Heart left ventricle (tissue), 16 donors: Measurements from ENCODE around the gene LPCAT4. TPM values are rescaled to one million over a fixed set of nuclear protein-coding genes. Genes with fewer than 3 reads are reported as not detected.

ENCODE experiments used
- ATAC-seq, 4 donors: fragments of 200-7000 bp; cut with Tn5 transposase; one replicate each; pipeline ENCODE4 v1.9.1; 2020 to 2022; ENCODE audit warnings: moderate library complexity in 4 of 4, mild to moderate bottlenecking in 3 of 4, moderate number of reproducible peaks in 1 of 4
- DNase-seq, 5 donors: peaks; one replicate each; pipeline ENCODE4 v3.0.0-alpha.2; 2020
- H3K27ac ChIP-seq, 12 donors: fragments of 200-600 bp; sonication (generic) in 4 of 12; one replicate each; pipeline versions ENCODE4 v1.5.0 to v1.8.0; 2016 to 2022; ENCODE audit warnings: mild to moderate bottlenecking in 2 of 12
- H3K27me3 ChIP-seq, 9 donors: fragments of 200-600 bp; sonication (generic) in 2 of 9; one replicate each; pipeline versions ENCODE4 v1.5.1 to v1.8.0; 2016 to 2022; ENCODE audit warnings: mild to moderate bottlenecking in 3 of 9
- H3K36me3 ChIP-seq, 9 donors: fragments of 200-600 bp; sonication (generic) in 2 of 9; one replicate each; pipeline versions ENCODE4 v1.5.0 to v1.8.0; 2018 to 2022; ENCODE audit warnings: mild to moderate bottlenecking in 2 of 9
- H3K4me1 ChIP-seq, 12 donors: fragments of 200-600 bp; sonication (generic) in 4 of 12; one replicate each; pipeline versions ENCODE4 v1.5.0 to v1.8.0; 2016 to 2022; ENCODE audit warnings: mild to moderate bottlenecking in 3 of 12
- H3K4me3 ChIP-seq, 12 donors: fragments of 200-600 bp; sonication (generic) in 4 of 12; one replicate each; pipeline versions ENCODE4 v1.5.0 to v1.8.0; 2017 to 2022; ENCODE audit warnings: mild to moderate bottlenecking in 9 of 12, moderate library complexity in 4 of 12
- H3K9me3 ChIP-seq, 12 donors: fragments of 200-600 bp; sonication (generic) in 4 of 12; one replicate each; pipeline versions ENCODE4 v1.5.0 to v1.8.0; 2016 to 2022; ENCODE audit warnings: mild to moderate bottlenecking in 1 of 12
- CTCF ChIP-seq, 12 donors: fragments of 200-600 bp; sonication (generic) in 4 of 12; IDR thresholded peaks; one replicate each; pipeline versions ENCODE4 v1.5.0 to v1.8.0; 2018 to 2022; ENCODE audit warnings: antibody characterized with exemption in 12 of 12, mild to moderate bottlenecking in 5 of 12
- POLR2A ChIP-seq, 2 donors: fragments of 450-650 bp; IDR thresholded peaks; one replicate each; pipeline ENCODE4 v1.6.1; 2017; ENCODE audit warnings: antibody characterized with exemption in 2 of 2, mild to moderate bottlenecking in 2 of 2, moderate library complexity in 2 of 2
- WGBS, 4 donors: extraction: QIAGEN DNeasy Blood & Tissue Kit in 2 of 4; methylation state at CpG; one replicate each; pipeline versions ENCODE4 v1.1.5 to v1.1.7; 2013 to 2018; 5-methylcytosine and 5-hydroxymethylcytosine counted together
- intact Hi-C, 10 donors: fragments of 100-400 bp; cut with DNase I; formaldehyde crosslinking; loops; one replicate each; pipeline versions ENCODE4 v1.11.1 to v1.14.2; 2022
- polyA plus RNA-seq, 2 donors: library from polyadenylated mRNA; stranded (reverse); fragments of 200-250 nt; gene quantifications; one replicate each; pipeline ENCODE4 v1.2.3, GENCODE V29; 2013
- total RNA-seq, 9 donors: library from RNA; depleted of rRNA in 2 of 9; stranded (reverse); fragments of >200 nt in 2 of 9; fragmentation: NEBNext Ultra II Directional in 3 of 9; extraction: Animal tissue kit (Norgen Biotek cat#: 25700) in 3 of 9; gene quantifications; one replicate each; pipeline versions ENCODE4 v1.1.0 to v1.2.4, GENCODE V29; 2016 to 2023
- donor health status: ischemic (EF 13 %, LVEDD 7.1; RV severe dilation, severe dysfunction).
- donor health status: healthy with polysubstance abuse.
- donor health status: DM: no; HTN: yes; CAD: no.
- donor health status: DM: no; HTN: no; CAD: no.
- donor health status: ischemic (EF 25% LVEDD 6.9; RV normal size, moderate dysfunction).
- donor health status: ischemic (EF 25% LVEDD 5.7; RV mildly dilated, moderate dysfunction).
- donor health status: healthy.
- donor health status: DM: yes; HTN: yes; CAD: no.
- donor health status: ischemic (EF 35%, LVEDD 5.7; RV mildly dilated, moderate dysfunction).
- donor health status: nonischemic (EF 11% LVEDD 7.7; RV severe dilation, severe dysfunction).
- donor health status: DM: yes; HTN: yes; CAD: no.
- donor health status: PGD.
- donor health status: ischemic (EF 29% LVEDD 5.4; RV normal size, mild dysfunction).
- donor health status: nonischemic (EF 23%, LVEDD 6.1; RV moderate dilation, normal function).

The LPCAT4 gene
- total and polyA plus RNA-seq, 11 donors, result 9.8 to 80.0 (median 44.8) TPM

GRCh38 chr15:34358367-34358766 lies 8.6 kb downstream of the LPCAT4 start:
- Histone ChIP-seq H3K9me3 (no peaks in the 10 kb centered on the region), H3K4me1 (no peaks in the 10 kb centered on the region), H3K36me3 (peaks cover 0 to 80% (median 64%) of the 10 kb centered on the region in 9 donors), H3K27me3 (no peaks in the 10 kb centered on the region), H3K27ac (no peak overlapping the region), H3K4me3 (no peak overlapping the region)
- DNase-seq (no peak), ATAC-seq (no peak)
- 72 to 80% (median 75%) methylated on average over 3 of the region's 3 CpGs for WGBS, 4 donors
- intact Hi-C loops, result loop anchor here in 1 of 10 donors (5.0 kb wide), 1 partner anchor 116 kb away; no protein-coding TSS in a partner anchor
- TF ChIP-seq CTCF (IDR thresholded peaks at IDR 0.05), result no peak
- TF ChIP-seq POLR2A (IDR thresholded peaks at IDR 0.05), result no peak

GRCh38 chr15:34357653-34358052 lies 9.3 kb downstream of the LPCAT4 start:
- no peak overlapping the region for H3K4me3 ChIP-seq
- 90 to 100% (median 91%) methylated on average over 1 of the region's 1 CpG for WGBS, 4 donors
- no peak for ATAC-seq
- intact Hi-C loops, result loop anchor here in 1 of 10 donors (5.0 kb wide), 1 partner anchor 115 kb away; no protein-coding TSS in a partner anchor
- no peaks in the 10 kb centered on the region for H3K27me3 ChIP-seq
- DNase-seq, result no peak
- TF ChIP-seq CTCF (IDR thresholded peaks at IDR 0.05) (no peak), POLR2A (IDR thresholded peaks at IDR 0.05) (no peak)
- H3K9me3 ChIP-seq, result no peaks in the 10 kb centered on the region
- peaks cover 0 to 73% (median 61%) of the 10 kb centered on the region in 9 donors for H3K36me3 ChIP-seq
- no peak overlapping the region for H3K27ac ChIP-seq
- no peaks in the 10 kb centered on the region for H3K4me1 ChIP-seq

- DNase-seq, result no peak
- Histone ChIP-seq H3K9me3 (no peaks in the 10 kb centered on the region), H3K4me1 (no peaks in the 10 kb centered on the region), H3K27ac (no peak overlapping the region), H3K36me3 (peaks cover 0 to 51% (median 37%) of the 10 kb centered on the region in 9 donors), H3K27me3 (no peaks in the 10 kb centered on the region), H3K4me3 (no peak overlapping the region)
- TF ChIP-seq POLR2A (IDR thresholded peaks at IDR 0.05), result no peak
- no peak for TF ChIP-seq CTCF (IDR thresholded peaks at IDR 0.05)
- no peak for ATAC-seq
- intact Hi-C loops, result loop anchor here in 1 of 10 donors (5.0 kb wide), 1 partner anchor 113 kb away; no protein-coding TSS in a partner anchor
- WGBS, 4 donors, result 91 to 94% (median 92%) methylated on average over 9 of the region's 9 CpGs
These were observed 11.8 kb downstream of the LPCAT4 start for GRCh38 chr15:34355241-34355640.

GRCh38 chr15:34354286-34354685 lies 12.7 kb downstream of the LPCAT4 start:
- H3K27me3 ChIP-seq, result no peaks in the 10 kb centered on the region
- DNase-seq (no peak), ATAC-seq (no peak)
- WGBS, 4 donors, result 94 to 98% (median 96%) methylated on average over 7 of the region's 7 CpGs
- H3K4me1 ChIP-seq, result no peaks in the 10 kb centered on the region
- H3K36me3 ChIP-seq, result peaks cover 0 to 41% (median 29%) of the 10 kb centered on the region in 9 donors
- H3K27ac ChIP-seq, result no peak overlapping the region
- TF ChIP-seq POLR2A (IDR thresholded peaks at IDR 0.05), result no peak
- no peak for TF ChIP-seq CTCF (IDR thresholded peaks at IDR 0.05)
- H3K9me3 ChIP-seq, result no peaks in the 10 kb centered on the region
- intact Hi-C loops, result loop anchor here in 1 of 10 donors (5.0 kb wide), 1 partner anchor 112 kb away; no protein-coding TSS in a partner anchor
- H3K4me3 ChIP-seq, result no peak overlapping the region
